GM19023 (cell line): Measurements from ENCODE around the gene APLP2.
A peak's percentile ranks its signal among the peaks of the same experiment; 100 is the strongest.
"Not testable (repeated sequence)": the region's sequence is repeated elsewhere in the genome, so short reads cannot be mapped to it uniquely, and the experiment has no call there.

ENCODE experiments used
- ATAC-seq: cut with Tn5 transposase; IDR thresholded peaks from one replicate; pipeline ENCODE4 v1.9.1; 2021; ENCODE audit warnings: mild to moderate bottlenecking, moderate library complexity; ENCODE audit not compliant: unreplicated experiment

Gene APLP2

DNA sequence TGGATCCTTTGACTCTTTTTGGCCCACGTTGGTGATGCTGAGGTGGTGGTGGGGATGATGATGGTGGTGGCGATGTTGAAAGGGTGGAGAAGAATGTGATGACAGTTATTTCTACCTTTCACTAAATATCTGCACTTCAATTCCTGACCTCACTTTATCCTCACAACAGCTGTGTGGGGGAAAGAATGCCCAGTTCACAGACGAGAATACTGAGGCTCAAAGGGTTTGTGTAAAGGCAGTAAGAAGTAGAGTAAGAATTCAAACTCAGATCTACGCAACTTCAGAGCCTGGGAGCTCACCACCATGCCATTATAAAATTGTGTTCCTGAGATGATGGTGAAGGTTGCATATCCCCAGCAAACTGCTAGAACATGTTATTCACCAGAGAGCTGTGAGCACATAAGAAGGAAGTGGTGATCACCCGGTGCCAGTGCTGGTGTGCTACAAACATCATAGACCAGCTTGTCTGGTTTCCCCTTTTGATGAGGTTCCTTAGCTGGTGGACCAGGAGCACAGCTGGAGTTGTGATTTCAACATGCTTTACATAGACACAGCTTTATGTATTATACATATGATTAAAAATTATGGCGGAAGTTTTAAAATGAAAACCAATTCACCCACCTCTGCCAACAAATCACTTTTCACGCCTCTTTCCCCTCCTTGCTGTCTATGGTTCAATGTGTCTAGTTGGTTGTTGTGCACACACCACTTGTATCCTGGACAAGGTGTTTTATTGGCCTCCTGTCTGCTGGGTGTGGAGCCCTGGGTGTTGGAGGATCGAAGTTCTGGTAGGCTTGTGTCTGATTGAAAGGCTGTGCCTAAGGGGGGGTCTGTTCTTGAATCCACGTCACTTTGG is 96.1 kb downstream of the APLP2 start:
- no peak for ATAC-seq

DNA sequence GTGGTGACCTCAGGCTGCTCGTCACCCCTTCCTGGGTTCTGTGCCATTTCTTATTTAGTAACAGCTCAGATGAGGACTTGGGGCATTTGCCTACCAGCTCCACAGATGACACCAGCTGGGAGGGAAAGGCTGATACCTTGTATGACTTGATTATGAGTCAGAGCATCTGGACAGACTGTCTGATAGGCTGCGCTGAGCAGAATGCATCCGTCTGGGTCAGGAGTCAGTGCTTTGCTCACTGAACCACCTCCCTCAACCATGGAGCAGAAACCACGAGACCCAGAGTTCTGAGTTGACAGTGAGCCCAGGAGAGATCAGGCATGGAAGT is 96.7 kb downstream of the APLP2 start:
- ATAC-seq, result no peak

DNA sequence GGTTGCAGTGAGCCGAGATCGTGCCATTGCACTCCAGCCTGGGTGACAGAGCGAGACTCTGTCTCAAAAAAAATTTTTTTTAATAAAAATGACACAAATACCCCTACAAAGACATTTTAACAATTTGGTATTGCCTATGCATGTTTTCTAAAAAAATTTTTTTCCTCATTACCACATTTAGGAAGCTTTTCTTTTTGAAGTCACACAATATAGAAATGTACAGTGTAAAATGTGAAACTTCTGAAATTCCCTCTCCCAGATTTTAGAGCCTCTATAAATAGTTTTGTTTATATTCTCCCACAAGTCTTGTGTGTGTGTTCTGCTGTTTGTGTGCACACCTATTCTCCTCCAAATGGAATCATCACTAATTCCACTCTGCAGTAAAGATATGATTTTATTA is 97.5 kb downstream of the APLP2 start:
- ATAC-seq, result no peak

DNA sequence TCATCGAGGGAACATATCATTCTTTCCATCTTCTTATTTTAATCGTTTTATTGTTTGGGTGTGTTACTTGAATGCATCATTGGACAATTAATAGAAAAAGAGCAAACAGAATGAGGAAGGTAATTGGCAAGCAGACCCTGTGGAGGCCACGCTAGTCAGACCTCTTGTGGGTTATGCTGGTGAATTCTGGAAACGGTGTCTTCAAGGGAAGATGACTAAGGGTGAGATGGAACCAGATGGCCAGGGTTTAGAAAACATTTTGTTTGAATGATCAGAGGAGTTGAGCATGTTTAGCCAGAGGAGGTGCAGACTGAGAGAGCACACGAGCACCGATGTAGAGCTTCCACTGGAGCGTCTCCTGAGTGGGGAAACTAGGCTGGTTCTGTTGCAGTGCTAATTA is 98.4 kb downstream of the APLP2 start:
- no peak for ATAC-seq

- ATAC-seq, result no peak
Observed at GRCh38 chr11:130170345-130170744, 100.7 kb downstream of the APLP2 start.

DNA sequence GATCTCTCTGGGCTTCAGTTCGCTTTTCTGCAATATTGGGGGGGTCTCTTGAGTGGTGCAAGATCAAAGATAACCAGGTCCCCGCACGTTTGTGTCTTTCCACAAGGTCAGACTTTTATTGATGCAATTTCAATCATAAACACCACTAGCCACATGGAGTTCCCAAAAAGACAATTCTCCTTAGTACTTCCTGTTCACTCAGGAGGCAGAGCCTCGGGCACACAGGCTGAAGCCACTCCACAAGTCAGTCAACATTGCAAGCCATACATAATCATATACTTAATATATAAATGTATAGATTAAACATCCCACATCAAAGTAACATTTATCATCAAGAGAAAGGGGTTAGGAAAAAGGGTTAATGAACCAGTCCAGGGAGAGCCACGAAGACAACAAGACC is 101.8 kb downstream of the APLP2 start:
- ATAC-seq, result no peak

GRCh38 chr11:130172001-130172400 is 102.3 kb downstream of the APLP2 start:
- not testable (repeated sequence) for ATAC-seq

GRCh38 chr11:130174642-130175041 is 104.9 kb downstream of the APLP2 start:
- no peak for ATAC-seq

- no peak for ATAC-seq
Observed at GRCh38 chr11:130175898-130176297, 106.2 kb downstream of the APLP2 start.

DNA sequence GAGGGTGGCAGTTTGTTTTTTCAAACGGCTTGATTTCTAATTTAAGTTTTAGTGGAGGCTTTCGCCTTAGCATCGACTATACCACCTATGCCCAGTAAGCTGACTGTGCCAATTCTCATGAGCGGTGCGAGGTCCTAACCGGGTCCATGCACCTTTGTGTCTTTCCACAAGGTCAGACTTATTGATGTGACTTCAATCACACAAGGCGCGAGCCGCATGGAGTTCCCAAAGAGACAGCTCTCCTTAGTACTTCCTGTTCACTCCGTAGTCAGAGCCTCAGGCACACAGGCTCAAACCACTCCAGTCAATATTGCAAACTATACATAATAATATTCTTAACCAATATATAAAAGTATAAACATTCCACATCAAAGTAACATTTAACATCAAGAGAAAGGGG is 108.1 kb downstream of the APLP2 start:
- ATAC-seq, result no peak

DNA sequence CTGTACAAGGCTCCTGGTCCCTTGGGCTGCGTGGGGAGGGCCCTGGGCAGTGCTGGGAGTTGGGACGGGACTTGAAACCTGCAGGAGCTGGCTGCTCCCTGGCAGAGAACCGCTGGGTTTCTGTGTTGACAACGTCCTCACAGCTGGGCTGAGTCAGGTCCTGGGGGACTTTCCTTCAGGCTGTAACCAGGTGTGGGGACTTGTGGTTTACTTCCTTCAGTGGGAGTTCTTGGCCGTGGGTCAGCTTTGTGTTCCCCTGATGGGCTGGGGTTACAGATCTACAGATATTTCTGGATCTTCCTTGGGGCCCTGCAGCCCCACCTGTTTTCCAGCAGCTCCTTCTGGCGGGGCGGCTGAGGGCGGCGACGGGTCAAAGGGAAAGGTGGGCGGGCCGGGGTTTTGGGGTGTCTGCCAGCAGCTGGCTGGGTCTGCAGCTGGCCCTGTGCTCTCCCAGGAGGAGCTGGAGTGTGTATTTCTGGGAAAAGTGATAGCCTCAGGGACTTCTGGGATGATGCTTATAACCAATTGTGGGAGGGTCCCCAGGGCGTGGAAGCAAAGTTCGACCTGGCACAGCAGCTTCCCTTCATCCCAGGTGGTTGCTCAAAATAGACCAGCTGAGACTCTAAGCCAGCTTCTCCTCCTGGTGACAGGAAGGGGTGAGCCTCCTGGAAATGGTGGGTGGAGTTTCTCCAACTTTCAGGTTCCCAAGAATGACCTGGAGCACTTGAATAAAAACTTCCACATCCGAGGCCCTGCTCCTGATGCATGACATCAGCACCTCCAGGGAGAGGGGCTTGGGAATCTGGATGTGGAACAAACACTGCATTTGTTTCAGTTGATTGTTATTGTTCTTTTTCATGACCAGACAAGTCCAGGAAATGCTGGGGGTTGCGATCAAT is 109.0 kb downstream of the APLP2 start:
- ATAC-seq, result no peak

GRCh38 chr11:130179396-130180306 is 110.0 kb downstream of the APLP2 start:
- ATAC-seq, result no peak

DNA sequence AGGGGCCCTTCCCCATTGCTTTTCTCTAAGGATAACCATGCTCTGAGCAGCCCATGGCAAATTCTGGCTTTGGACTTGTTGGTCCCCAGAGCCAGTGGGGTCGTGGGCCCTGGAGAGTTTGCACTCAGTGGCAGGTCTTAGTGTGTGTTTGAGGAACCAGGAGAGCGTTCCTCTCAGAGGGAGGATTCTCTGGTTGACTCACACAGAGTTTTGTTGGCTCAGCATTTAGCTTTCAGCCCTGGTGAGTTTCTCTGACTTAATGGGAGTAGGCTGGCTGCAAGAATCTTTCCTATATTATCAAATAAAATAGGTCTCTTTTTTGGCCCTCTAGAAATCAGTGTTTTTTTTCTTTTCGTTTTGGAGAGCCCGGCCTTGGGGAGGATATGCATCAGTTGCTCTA is 110.8 kb downstream of the APLP2 start:
- peak; percentile 46 for ATAC-seq

GRCh38 chr11:130180896-130181294 is 111.2 kb downstream of the APLP2 start:
- no peak for ATAC-seq

- no peak for ATAC-seq
Observed at GRCh38 chr11:130181295-130182272, 111.9 kb downstream of the APLP2 start.

GRCh38 chr11:130183878-130184610 is 114.3 kb downstream of the APLP2 start:
- no peak for ATAC-seq

DNA sequence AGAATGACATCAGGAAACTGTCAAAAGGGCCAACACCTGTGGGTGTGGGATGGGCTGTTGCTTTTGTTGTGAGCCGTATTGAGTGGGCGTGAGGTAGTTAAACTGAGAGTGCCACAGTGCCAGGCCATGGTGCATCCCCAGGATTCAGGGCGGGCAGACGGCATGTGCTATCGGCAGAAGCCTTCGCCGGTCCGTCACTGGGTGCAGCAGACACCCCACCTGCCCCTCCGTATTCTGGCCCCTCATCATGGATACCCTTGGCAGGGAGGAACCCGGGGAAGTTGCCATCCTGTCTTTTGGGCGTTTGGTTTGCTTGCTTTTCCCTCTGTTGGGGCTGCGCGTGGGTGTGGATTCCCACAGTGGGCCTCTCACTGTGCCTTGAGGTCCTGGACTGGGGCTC is 117.4 kb downstream of the APLP2 start:
- ATAC-seq, result no peak

DNA sequence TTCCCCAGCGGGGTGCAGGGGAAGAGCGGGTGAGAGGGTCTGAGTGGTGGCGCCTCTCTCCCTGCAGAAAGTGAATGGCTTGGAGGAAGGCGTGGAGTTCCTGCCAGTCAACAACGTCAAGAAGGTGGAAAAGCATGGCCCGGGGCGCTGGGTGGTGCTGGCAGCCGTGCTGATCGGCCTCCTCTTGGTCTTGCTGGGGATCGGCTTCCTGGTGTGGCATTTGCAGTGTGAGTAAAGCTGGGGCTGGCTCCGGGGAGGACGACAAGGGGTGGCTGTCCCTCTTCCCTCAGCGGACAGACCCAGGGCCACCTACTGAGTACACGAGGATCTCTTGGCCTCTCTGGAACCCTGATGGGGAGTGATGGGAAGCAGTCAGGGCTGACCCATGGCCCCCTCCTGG is 118.4 kb downstream of the APLP2 start:
- no peak for ATAC-seq
